ENCODE data around the gene PLXNA2.

GRCh38 chr1:208129060-208129459, 115.1 kb downstream of the PLXNA2 start:
- TF ChIP-seq CHD2 (IDR thresholded peaks at IDR 0.05; ENCODE audit: low read length, partially characterized antibody) = no peak
- no peak for TF ChIP-seq POLR2AphosphoS5 (IDR thresholded peaks at IDR 0.05; ENCODE audit: low read depth, low read length)
- no peak for TF ChIP-seq FOXJ3 (CRISPR knock-in tag; IDR thresholded peaks at IDR 0.05)
- no peak for TF ChIP-seq MEF2A (IDR thresholded peaks at IDR 0.05; ENCODE audit: borderline replicate concordance, low read depth)
- TF ChIP-seq GABPA (IDR thresholded peaks at IDR 0.05; ENCODE audit: low read depth) = no peak
- no peak for TF ChIP-seq NRF1 (IDR thresholded peaks at IDR 0.05; ENCODE audit: low read depth, low read length)
- TF ChIP-seq RCOR1 (IDR thresholded peaks at IDR 0.05; ENCODE audit: low read length) = no peak

All from SK-N-SH (cell line).